SK-N-SH treated with all-trans-retinoic acid at 6 μM for 48 hours (cell line): ENCODE measurements around the gene PHPT1.
"Not testable (repeated sequence)": the region's sequence is repeated elsewhere in the genome, so short reads cannot be mapped to it uniquely, and the experiment has no call there.

ENCODE experiments used
- ATAC-seq: fragments of 200-7000 bp; cut with Tn5 transposase; 3 replicates; pipeline ENCODE4 v1.9.1; 2020; ENCODE audit warnings: mild to moderate bottlenecking, moderate library complexity
- ARNTL ChIP-seq: fragments of 450-650 bp; formaldehyde crosslinking; IDR thresholded peaks from 2 replicates; pipeline ENCODE4 v1.5.0; 2020; ENCODE audit warnings: low read depth, mild to moderate bottlenecking, moderate library complexity, borderline replicate concordance
- BACH2 ChIP-seq: fragments of 250-450 bp; sonication (Bioruptor Pico); IDR thresholded peaks from 2 replicates; pipeline ENCODE4 v1.9.0; 2021; ENCODE audit warnings: mild to moderate bottlenecking, borderline replicate concordance
- ESRRG ChIP-seq: fragments of 250-450 bp; sonication (Bioruptor Pico); IDR thresholded peaks from 2 replicates; pipeline ENCODE4 v1.6.1; 2021; ENCODE audit warnings: mild to moderate bottlenecking
- GLIS3 ChIP-seq: fragments of 250-450 bp; sonication (Bioruptor Pico); IDR thresholded peaks from 2 replicates; pipeline ENCODE4 v1.5.0; 2020; ENCODE audit warnings: mild to moderate bottlenecking, moderate library complexity
- ISL1 ChIP-seq: fragments of 250-450 bp; sonication (Bioruptor Pico); IDR thresholded peaks from 2 replicates; pipeline ENCODE4 v2.1.2; 2022; ENCODE audit warnings: mild to moderate bottlenecking, moderate library complexity
- OSR1 ChIP-seq: fragments of 250-450 bp; sonication (Bioruptor Pico); IDR thresholded peaks from 2 replicates; pipeline ENCODE4 v1.8.0; 2022; ENCODE audit warnings: moderate library complexity, mild to moderate bottlenecking, inconsistent platforms
- POU6F1 ChIP-seq: fragments of 250-450 bp; sonication (Bioruptor Pico); IDR thresholded peaks from 2 replicates; pipeline ENCODE4 v1.8.0; 2021; ENCODE audit warnings: low read depth, mild to moderate bottlenecking, moderate library complexity, borderline replicate concordance
- PPARA ChIP-seq: fragments of 250-450 bp; sonication (Bioruptor Pico); IDR thresholded peaks from 2 replicates; pipeline ENCODE4 v1.5.0; 2020; ENCODE audit warnings: mild to moderate bottlenecking, borderline replicate concordance
- RARB ChIP-seq: fragments of 250-450 bp; sonication (Bioruptor Pico); IDR thresholded peaks from 2 replicates; pipeline ENCODE4 v1.8.0; 2021; ENCODE audit warnings: mild to moderate bottlenecking, moderate library complexity
- SNAI2 ChIP-seq: fragments of 250-450 bp; sonication (Bioruptor Pico); IDR thresholded peaks from 2 replicates; pipeline ENCODE4 v1.5.0; 2020; ENCODE audit warnings: mild to moderate bottlenecking, moderate library complexity
- TCF4 ChIP-seq: fragments of 250-450 bp; sonication (Bioruptor Pico); IDR thresholded peaks from 2 replicates; pipeline ENCODE4 v1.8.0; 2021; ENCODE audit warnings: mild to moderate bottlenecking, moderate library complexity, borderline replicate concordance
- TOX ChIP-seq: fragments of 250-450 bp; sonication (Bioruptor Pico); IDR thresholded peaks from 2 replicates; pipeline ENCODE4 v1.8.0; 2021; ENCODE audit warnings: mild to moderate bottlenecking, moderate library complexity, borderline replicate concordance
- TSHZ2 ChIP-seq: fragments of 250-450 bp; sonication (Bioruptor Pico); IDR thresholded peaks from 2 replicates; pipeline ENCODE4 v1.5.0; 2020; ENCODE audit warnings: mild to moderate bottlenecking, moderate library complexity
- ZFP3 ChIP-seq: fragments of 250-450 bp; sonication (Bioruptor Pico); IDR thresholded peaks from 2 replicates; pipeline ENCODE4 v1.5.0; 2020; ENCODE audit warnings: mild to moderate bottlenecking, moderate library complexity
- ZFP30 ChIP-seq: fragments of 450-650 bp; formaldehyde crosslinking; IDR thresholded peaks from 2 replicates; pipeline ENCODE4 v1.5.0; 2022; ENCODE audit warnings: mild to moderate bottlenecking, moderate library complexity
- ZNF565 ChIP-seq: fragments of 450-650 bp; formaldehyde crosslinking; conservative IDR thresholded peaks from 2 replicates; pipeline ENCODE4 v1.5.0; 2020; ENCODE audit warnings: low read depth, mild to moderate bottlenecking, moderate library complexity
- ZNF70 ChIP-seq: fragments of 450-650 bp; formaldehyde crosslinking; IDR thresholded peaks from 2 replicates; pipeline ENCODE4 v1.5.0; 2020; ENCODE audit warnings: mild to moderate bottlenecking, moderate library complexity
- ZNF8 ChIP-seq: fragments of 450-650 bp; formaldehyde crosslinking; IDR thresholded peaks from 2 replicates; pipeline ENCODE4 v1.5.0; 2020; ENCODE audit warnings: mild to moderate bottlenecking, moderate library complexity
- TF ChIP-seq, protein P1 (sequence below): fragments of 250-450 bp; sonication (Bioruptor Pico); IDR thresholded peaks from 2 replicates; pipeline ENCODE4 v1.5.1; 2021; ENCODE audit warnings: mild to moderate bottlenecking, moderate library complexity
- TF ChIP-seq, protein P2 (sequence below): fragments of 250-450 bp; sonication (Bioruptor Pico); IDR thresholded peaks from 2 replicates; pipeline ENCODE4 v1.8.0; 2020; ENCODE audit warnings: mild to moderate bottlenecking, moderate library complexity, borderline replicate concordance

Gene PHPT1

GRCh38 chr9:136867917-136868316 lies 18.7 kb downstream of the PHPT1 start:
- no peak for ATAC-seq
- no peak for TF ChIP-seq PPARA (CRISPR knock-in tag)
- TF ChIP-seq ZFP30 (CRISPR knock-in tag), result no peak
- no peak for TF ChIP-seq TCF4
- TF ChIP-seq ZNF70 (CRISPR knock-in tag), result no peak
- TF ChIP-seq BACH2 (CRISPR knock-in tag), result no peak
- no peak for TF ChIP-seq TSHZ2 (CRISPR knock-in tag)
- TF ChIP-seq ZNF8, result no peak
- TF ChIP-seq ISL1 (CRISPR knock-in tag), result no peak
- no peak for TF ChIP-seq ZFP3 (CRISPR knock-in tag)
- TF ChIP-seq ESRRG (CRISPR knock-in tag), result no peak
- TF ChIP-seq OSR1 (CRISPR knock-in tag), result no peak
- TF ChIP-seq TOX, result no peak
- TF ChIP-seq ZNF565, result no peak
- TF ChIP-seq, protein P1, sequence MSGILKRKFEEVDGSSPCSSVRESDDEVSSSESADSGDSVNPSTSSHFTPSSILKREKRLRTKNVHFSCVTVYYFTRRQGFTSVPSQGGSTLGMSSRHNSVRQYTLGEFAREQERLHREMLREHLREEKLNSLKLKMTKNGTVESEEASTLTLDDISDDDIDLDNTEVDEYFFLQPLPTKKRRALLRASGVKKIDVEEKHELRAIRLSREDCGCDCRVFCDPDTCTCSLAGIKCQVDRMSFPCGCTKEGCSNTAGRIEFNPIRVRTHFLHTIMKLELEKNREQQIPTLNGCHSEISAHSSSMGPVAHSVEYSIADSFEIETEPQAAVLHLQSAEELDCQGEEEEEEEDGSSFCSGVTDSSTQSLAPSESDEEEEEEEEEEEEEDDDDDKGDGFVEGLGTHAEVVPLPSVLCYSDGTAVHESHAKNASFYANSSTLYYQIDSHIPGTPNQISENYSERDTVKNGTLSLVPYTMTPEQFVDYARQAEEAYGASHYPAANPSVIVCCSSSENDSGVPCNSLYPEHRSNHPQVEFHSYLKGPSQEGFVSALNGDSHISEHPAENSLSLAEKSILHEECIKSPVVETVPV (CRISPR knock-in tag), result no peak

- ATAC-seq, result no peak
- TF ChIP-seq, protein P2, sequence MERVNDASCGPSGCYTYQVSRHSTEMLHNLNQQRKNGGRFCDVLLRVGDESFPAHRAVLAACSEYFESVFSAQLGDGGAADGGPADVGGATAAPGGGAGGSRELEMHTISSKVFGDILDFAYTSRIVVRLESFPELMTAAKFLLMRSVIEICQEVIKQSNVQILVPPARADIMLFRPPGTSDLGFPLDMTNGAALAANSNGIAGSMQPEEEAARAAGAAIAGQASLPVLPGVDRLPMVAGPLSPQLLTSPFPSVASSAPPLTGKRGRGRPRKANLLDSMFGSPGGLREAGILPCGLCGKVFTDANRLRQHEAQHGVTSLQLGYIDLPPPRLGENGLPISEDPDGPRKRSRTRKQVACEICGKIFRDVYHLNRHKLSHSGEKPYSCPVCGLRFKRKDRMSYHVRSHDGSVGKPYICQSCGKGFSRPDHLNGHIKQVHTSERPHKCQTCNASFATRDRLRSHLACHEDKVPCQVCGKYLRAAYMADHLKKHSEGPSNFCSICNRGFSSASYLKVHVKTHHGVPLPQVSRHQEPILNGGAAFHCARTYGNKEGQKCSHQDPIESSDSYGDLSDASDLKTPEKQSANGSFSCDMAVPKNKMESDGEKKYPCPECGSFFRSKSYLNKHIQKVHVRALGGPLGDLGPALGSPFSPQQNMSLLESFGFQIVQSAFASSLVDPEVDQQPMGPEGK, result no peak
Observed at GRCh38 chr9:136868644-136869043, 19.4 kb downstream of the PHPT1 start.

GRCh38 chr9:136869611-136870010 lies 20.4 kb downstream of the PHPT1 start:
- not testable (repeated sequence) for ATAC-seq

DNA sequence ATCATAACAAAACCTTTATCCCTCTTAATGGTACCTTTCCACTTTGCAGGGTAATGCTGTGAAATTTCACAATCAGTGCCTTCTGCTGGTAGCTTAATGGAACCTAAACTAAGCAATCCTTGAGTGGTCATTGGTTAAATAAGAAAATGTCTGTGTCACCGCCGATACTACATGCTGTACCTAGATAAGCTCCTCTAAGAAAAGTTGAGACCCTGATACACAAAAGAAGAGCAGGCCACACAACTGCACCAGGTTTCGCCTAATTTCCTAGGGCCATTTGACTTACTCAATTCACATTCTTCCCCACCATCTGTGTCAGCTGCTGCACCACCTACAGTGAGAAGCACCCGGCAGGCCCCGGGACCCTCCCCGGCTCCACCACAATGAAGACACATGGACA lies 25.9 kb downstream of the PHPT1 start:
- no peak for ATAC-seq

More for the DNA sequence above, 25.9 kb downstream of the PHPT1 start:
- TF ChIP-seq BACH2 (CRISPR knock-in tag), result no peak
- TF ChIP-seq, protein P1 (CRISPR knock-in tag), result no peak
- no peak for TF ChIP-seq RARB
- no peak for TF ChIP-seq ARNTL (CRISPR knock-in tag)
- no peak for TF ChIP-seq POU6F1 (CRISPR knock-in tag)
- TF ChIP-seq, protein P2, result no peak
- no peak for TF ChIP-seq SNAI2 (CRISPR knock-in tag)
- no peak for TF ChIP-seq GLIS3
- TF ChIP-seq ZFP3 (CRISPR knock-in tag), result no peak
- no peak for TF ChIP-seq ISL1 (CRISPR knock-in tag)
- TF ChIP-seq PPARA (CRISPR knock-in tag), result no peak
- TF ChIP-seq ZNF8, result no peak
